Activated T-cell treated with anti-CD3 and anti-CD28 coated beads, Interleukin-2, amount 50 U/mL, for 72 hours (primary cell): ENCODE results near the gene DSPP. TPM values are rescaled to one million over a fixed set of nuclear protein-coding genes. Genes with fewer than 3 reads are reported as not detected.
"Not testable (repeated sequence)": the region's sequence is repeated elsewhere in the genome, so short reads cannot be mapped to it uniquely, and the experiment has no call there.

Experiments used
- ATAC-seq, 2 donors: fragments of 150-1000 bp; cut with Tn5 transposase; replicated peaks in 1 of 2; 2 replicates each; pipeline ENCODE4 v1.10.0; 2021; ENCODE audit warnings: moderate library complexity in 2 of 2, mild to moderate bottlenecking in 1 of 2
- DNase-seq, 2 donors: peaks; one replicate each; pipeline ENCODE4 v3.0.0; 2021 to 2022; ENCODE audit warnings: mixed read lengths in 1 of 2
- H3K27ac Mint-ChIP-seq: one replicate; pipeline ENCODE4 v1.8.0; 2022; ENCODE audit warnings: mild to moderate bottlenecking, moderate library complexity, mixed read lengths
- H3K27me3 Mint-ChIP-seq: one replicate; pipeline ENCODE4 v1.8.0; 2022; ENCODE audit warnings: low read depth, mixed read lengths
- H3K36me3 Mint-ChIP-seq, 2 donors: one replicate each; pipeline ENCODE4 v1.8.0; 2022; ENCODE audit warnings: mixed read lengths in 2 of 2, mild to moderate bottlenecking in 1 of 2; ENCODE audit not compliant: insufficient read depth in 2 of 2
- H3K4me1 Mint-ChIP-seq: one replicate; pipeline ENCODE4 v1.8.0; 2022; ENCODE audit warnings: low read depth, mixed read lengths
- H3K4me3 Mint-ChIP-seq, 2 donors: one replicate each; pipeline ENCODE4 v1.8.0; 2022; ENCODE audit warnings: mild to moderate bottlenecking in 2 of 2, mixed read lengths in 2 of 2, moderate library complexity in 2 of 2
- H3K9me3 Mint-ChIP-seq, 2 donors: one replicate each; pipeline ENCODE4 v1.8.0; 2022; ENCODE audit warnings: mixed read lengths in 2 of 2
- total RNA-seq, 2 donors: library from RNA; stranded (reverse); gene quantifications; one replicate each; pipeline ENCODE4 v1.2.3, GENCODE V29; 2022

The DSPP gene
- not detected for total RNA-seq

DNA sequence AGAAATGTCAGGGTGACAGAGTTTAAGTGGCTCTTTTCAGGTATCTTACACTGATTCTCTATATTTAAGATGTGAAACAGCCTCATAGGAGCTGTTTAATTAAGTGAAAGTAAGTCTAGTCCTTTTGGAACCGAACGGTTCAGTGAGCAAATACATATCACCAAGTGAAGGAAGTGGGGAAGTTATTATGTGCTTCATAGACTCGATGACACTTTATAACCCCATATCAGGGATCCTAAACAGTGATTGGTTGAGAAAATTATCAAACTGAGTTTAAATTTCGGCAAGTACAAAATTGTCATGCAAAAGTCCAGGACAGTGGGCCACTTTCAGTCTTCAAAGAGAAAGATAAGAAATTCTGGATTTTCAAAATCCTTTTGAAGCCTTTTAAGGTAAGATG, at the start of gene DSPP:
TSS of gene DSPP (plus strand) at position 301 of the 400 bp plus-strand sequence. CDS start 2,380 bp downstream, outside the sequence.
- H3K36me3 Mint-ChIP-seq = no peaks in the 10 kb centered on the region
- ATAC-seq (no peak), DNase-seq (no peak)
- no peaks in the 10 kb centered on the region for H3K27me3 Mint-ChIP-seq
- H3K4me1 Mint-ChIP-seq = no peaks in the 10 kb centered on the region
- H3K9me3 Mint-ChIP-seq = no peaks in the 10 kb centered on the region
- no peak within 1 kb of the TSS for H3K27ac Mint-ChIP-seq
- H3K4me3 Mint-ChIP-seq = no peak within 1 kb of the TSS

- ATAC-seq (peak; percentile 82 to 86), DNase-seq (peak; percentile 55 to 62)
- H3K9me3 Mint-ChIP-seq = peaks cover 2 to 4% of the 10 kb centered on the region in 2 donors
- peak overlapping the region; percentile 50 for H3K27ac Mint-ChIP-seq
- H3K36me3 Mint-ChIP-seq = no peaks in the 10 kb centered on the region
- peak overlapping the region; percentile 54 to 65 for H3K4me3 Mint-ChIP-seq
- no peaks in the 10 kb centered on the region for H3K27me3 Mint-ChIP-seq
- H3K4me1 Mint-ChIP-seq = peaks cover 28% of the 10 kb centered on the region
Observed at GRCh38 chr4:87559090-87559837, 49.1 kb upstream of the DSPP start.

DNA sequence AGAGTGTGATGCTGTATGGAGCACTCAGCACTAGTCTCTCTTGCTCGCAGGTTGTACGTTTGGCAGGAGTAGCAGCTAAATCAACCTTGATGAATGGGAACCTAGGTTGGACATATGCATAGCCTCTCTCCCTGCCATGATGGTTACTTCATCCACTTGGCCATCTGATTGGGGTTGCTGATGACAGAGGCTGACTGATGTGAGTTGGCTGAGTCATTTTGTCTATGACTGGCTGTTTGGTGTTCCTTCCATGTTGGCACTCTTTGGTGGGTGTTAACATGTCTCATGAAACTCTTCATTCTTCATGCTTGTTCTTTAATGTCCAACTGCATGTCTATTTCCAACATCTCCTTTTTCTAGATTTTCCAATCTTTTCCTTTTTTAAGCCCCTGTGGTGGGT, 47.5 kb upstream of the DSPP start:
- peak in 1 of 2 donors; percentile 21 for DNase-seq
- Mint-ChIP-seq H3K27me3 (no peaks in the 10 kb centered on the region), H3K4me1 (peaks cover 28% of the 10 kb centered on the region), H3K36me3 (no peaks in the 10 kb centered on the region), H3K9me3 (peaks cover 2 to 4% of the 10 kb centered on the region in 2 donors), H3K27ac (no peak overlapping the region), H3K4me3 (peak overlapping the region in 1 of 2 donors; percentile 28)
- peak; percentile 48 to 49 for ATAC-seq

DNA sequence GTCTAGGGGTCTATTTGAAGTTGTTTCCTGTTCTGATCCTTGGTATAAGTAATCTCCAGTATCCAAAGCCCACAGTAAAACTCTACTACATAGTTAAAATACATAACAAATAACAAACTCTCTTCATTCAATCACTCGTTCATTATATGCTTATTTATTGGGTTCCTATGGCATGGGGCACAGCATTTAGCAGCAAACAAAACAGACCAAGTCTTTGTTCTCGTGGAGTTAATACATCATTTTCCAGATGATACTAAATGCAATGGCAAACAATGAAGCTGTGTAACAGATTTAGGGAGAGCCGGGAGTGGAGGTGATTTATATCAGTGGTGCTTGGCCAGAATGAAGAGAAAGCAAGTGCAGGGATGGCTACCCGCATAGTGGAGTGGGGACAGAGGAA, 42.6 kb upstream of the DSPP start:
- H3K27me3 Mint-ChIP-seq = peaks cover 4% of the 10 kb centered on the region
- H3K9me3 Mint-ChIP-seq = peaks cover 0 to 4% of the 10 kb centered on the region in 2 donors
- no peak overlapping the region for H3K27ac Mint-ChIP-seq
- H3K4me1 Mint-ChIP-seq = peaks cover 8% of the 10 kb centered on the region
- DNase-seq (no peak), ATAC-seq (no peak)
- no peak overlapping the region for H3K4me3 Mint-ChIP-seq
- H3K36me3 Mint-ChIP-seq = no peaks in the 10 kb centered on the region

DNA sequence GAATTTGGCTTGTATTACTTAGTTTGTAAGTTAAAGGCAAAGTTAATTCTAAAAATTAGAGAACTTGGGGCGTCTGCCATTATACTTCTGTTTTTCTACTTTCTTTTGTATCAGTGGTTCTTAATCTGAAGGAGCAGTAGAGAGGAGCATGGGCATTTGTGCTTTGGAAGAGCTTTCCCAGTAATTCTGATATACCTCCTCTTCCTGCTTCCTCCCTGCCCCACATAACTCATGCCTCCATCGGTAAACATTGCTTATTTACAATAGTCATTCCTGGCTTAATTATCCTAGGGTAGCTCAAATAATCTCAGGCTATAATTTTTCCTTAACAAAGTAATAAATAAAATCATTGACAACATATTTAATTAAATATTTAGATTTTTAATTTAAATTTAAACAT, 42.1 kb upstream of the DSPP start:
- Mint-ChIP-seq H3K27ac (no peak overlapping the region), H3K9me3 (peaks cover 0 to under 1% of the 10 kb centered on the region in 2 donors), H3K4me1 (peaks cover 7% of the 10 kb centered on the region), H3K36me3 (no peaks in the 10 kb centered on the region), H3K4me3 (no peak overlapping the region), H3K27me3 (peaks cover 8% of the 10 kb centered on the region)
- ATAC-seq (no peak), DNase-seq (no peak)

DNA sequence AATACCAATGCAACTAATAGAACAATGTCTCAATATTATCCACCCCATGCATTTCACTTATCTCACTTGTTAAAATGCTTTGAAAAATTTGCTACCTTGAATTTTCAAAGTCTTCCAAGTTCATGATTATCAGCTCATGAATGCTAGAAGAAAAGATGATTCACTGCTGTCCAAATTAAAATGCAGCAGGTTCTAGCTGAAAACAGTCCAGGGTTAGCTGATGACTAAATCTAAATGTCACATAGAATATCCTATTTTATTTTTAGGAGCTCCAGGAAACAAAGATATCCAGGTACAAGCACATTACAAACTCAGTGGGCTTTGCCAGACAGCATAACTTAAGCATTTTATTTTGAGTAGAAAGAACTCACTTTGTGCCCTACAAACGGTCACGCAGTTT, 41.1 kb upstream of the DSPP start:
- ATAC-seq = no peak
- H3K27ac Mint-ChIP-seq = no peak overlapping the region
- DNase-seq = no peak
- H3K4me1 Mint-ChIP-seq = peaks cover 7% of the 10 kb centered on the region
- H3K9me3 Mint-ChIP-seq = no peaks in the 10 kb centered on the region
- H3K4me3 Mint-ChIP-seq = no peak overlapping the region
- H3K27me3 Mint-ChIP-seq = peaks cover 8% of the 10 kb centered on the region
- H3K36me3 Mint-ChIP-seq = no peaks in the 10 kb centered on the region

DNA sequence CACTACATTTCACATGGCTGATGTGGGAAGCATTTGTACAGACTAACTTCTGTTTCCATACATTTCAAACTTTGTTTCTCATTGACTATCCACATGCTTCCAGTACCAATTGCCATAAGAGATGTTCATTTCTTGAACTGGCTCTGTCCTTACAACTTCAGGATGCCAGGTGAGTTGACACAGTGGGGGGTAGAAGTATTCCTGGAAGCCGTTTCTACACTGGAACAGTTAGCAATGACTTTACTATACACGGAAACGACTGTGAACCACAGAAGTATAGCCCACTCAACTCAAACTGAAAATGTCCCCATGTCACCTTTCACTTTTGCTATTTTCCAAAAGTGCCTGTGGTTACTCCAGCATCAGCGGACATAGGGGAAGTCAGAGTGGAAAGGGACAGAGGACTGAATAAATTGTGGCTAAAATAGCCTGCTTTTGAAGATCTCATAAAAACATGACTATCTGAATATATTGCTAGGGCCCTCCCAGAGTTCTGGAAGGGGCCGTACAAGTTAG, 38.0 kb upstream of the DSPP start:
- Mint-ChIP-seq H3K9me3 (peaks cover 0 to 2% of the 10 kb centered on the region in 2 donors), H3K4me1 (peaks cover 7% of the 10 kb centered on the region), H3K4me3 (peak overlapping the region in 1 of 2 donors; percentile 46), H3K27ac (no peak overlapping the region), H3K36me3 (peaks cover 0 to 2% of the 10 kb centered on the region in 2 donors), H3K27me3 (peaks cover 8% of the 10 kb centered on the region)
- ATAC-seq (peak in 1 of 2 donors; percentile 73), DNase-seq (no peak)

- not testable (repeated sequence) for H3K4me1 Mint-ChIP-seq, H3K9me3 Mint-ChIP-seq, H3K27ac Mint-ChIP-seq, DNase-seq, H3K36me3 Mint-ChIP-seq, ATAC-seq, H3K27me3 Mint-ChIP-seq, H3K4me3 Mint-ChIP-seq
Observed at GRCh38 chr4:87574376-87574775, 34.0 kb upstream of the DSPP start.

GRCh38 chr4:87574996-87575395, 33.3 kb upstream of the DSPP start:
- H3K27me3 Mint-ChIP-seq = peaks cover 8% of the 10 kb centered on the region
- DNase-seq (no peak), ATAC-seq (no peak)
- peaks cover 1 to 2% of the 10 kb centered on the region in 2 donors for H3K36me3 Mint-ChIP-seq
- H3K9me3 Mint-ChIP-seq = peaks cover 0 to 2% of the 10 kb centered on the region in 2 donors
- no peak overlapping the region for H3K27ac Mint-ChIP-seq
- peak overlapping the region in 1 of 2 donors; percentile 43 for H3K4me3 Mint-ChIP-seq
- peaks cover 7% of the 10 kb centered on the region for H3K4me1 Mint-ChIP-seq

DNA sequence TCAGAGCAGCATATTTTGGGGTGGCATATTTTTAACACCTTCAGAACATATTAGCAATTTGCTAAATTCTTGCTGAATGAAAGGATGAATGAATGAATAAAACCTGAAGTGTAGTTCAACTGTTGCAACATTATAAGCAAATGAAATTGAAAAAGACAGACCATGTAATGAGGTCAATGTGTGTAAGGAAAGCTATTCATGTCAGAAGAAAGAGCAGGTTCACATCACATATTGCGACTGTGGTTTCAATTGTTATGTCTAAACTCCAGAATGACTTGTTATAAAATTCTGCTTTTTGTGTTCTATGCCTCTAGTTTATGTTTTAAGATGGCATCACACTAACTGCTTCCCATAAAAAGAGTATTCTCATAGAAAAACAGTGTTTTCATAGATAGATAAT, 32.9 kb upstream of the DSPP start:
- H3K4me3 Mint-ChIP-seq = peak overlapping the region in 1 of 2 donors; percentile 43
- H3K36me3 Mint-ChIP-seq = peaks cover 1 to 2% of the 10 kb centered on the region in 2 donors
- DNase-seq (no peak), ATAC-seq (peak; percentile 47 to 86)
- H3K9me3 Mint-ChIP-seq = peaks cover 0 to 2% of the 10 kb centered on the region in 2 donors
- no peak overlapping the region for H3K27ac Mint-ChIP-seq
- peaks cover 7% of the 10 kb centered on the region for H3K27me3 Mint-ChIP-seq
- H3K4me1 Mint-ChIP-seq = peaks cover 7% of the 10 kb centered on the region

- DNase-seq (no peak), ATAC-seq (no peak)
- peaks cover 0 to 2% of the 10 kb centered on the region in 2 donors for H3K9me3 Mint-ChIP-seq
- H3K27me3 Mint-ChIP-seq = peaks cover 2% of the 10 kb centered on the region
- H3K4me3 Mint-ChIP-seq = no peak overlapping the region
- peaks cover under 1% of the 10 kb centered on the region for H3K4me1 Mint-ChIP-seq
- no peak overlapping the region for H3K27ac Mint-ChIP-seq
- H3K36me3 Mint-ChIP-seq = peaks cover 1 to 2% of the 10 kb centered on the region in 2 donors
Observed at GRCh38 chr4:87575983-87576382, 32.3 kb upstream of the DSPP start.

GRCh38 chr4:87579478-87579877, 28.9 kb upstream of the DSPP start:
- Mint-ChIP-seq H3K4me3 (no peak overlapping the region), H3K27ac (no peak overlapping the region), H3K9me3 (no peaks in the 10 kb centered on the region), H3K4me1 (no peaks in the 10 kb centered on the region), H3K36me3 (peaks cover 0 to 1% of the 10 kb centered on the region in 2 donors), H3K27me3 (no peaks in the 10 kb centered on the region)
- DNase-seq (no peak), ATAC-seq (peak in 1 of 2 donors; percentile 10)

- no peak for ATAC-seq
- Mint-ChIP-seq H3K27me3 (no peaks in the 10 kb centered on the region), H3K9me3 (no peaks in the 10 kb centered on the region)
Observed at GRCh38 chr4:87580057-87580456, 28.3 kb upstream of the DSPP start.

More at GRCh38 chr4:87580057-87580456, 28.3 kb upstream of the DSPP start:
- Mint-ChIP-seq H3K4me1 (no peaks in the 10 kb centered on the region), H3K27ac (no peak overlapping the region), H3K4me3 (no peak overlapping the region), H3K36me3 (peaks cover 0 to 1% of the 10 kb centered on the region in 2 donors)
- no peak for DNase-seq
